ENCODE results near the gene AK9. TPM values are rescaled to one million over a fixed set of nuclear protein-coding genes. Genes with fewer than 3 reads are reported as not detected.

The AK9 gene
- total RNA-seq, 1 experiment from 2014 or later: 1.7 TPM

- H3K27ac ChIP-seq (ENCODE audit: low read length): no peak overlapping the region
- H3K4me3 ChIP-seq (ENCODE audit: low read length): no peak overlapping the region
- intact Hi-C loops (cut with micrococcal nuclease): no loop called here
- H3K9me3 ChIP-seq (ENCODE audit: low read length): no peaks in the 10 kb centered on the region
- DNase-seq: no peak
- H3F3A ChIP-seq (ENCODE audit: low read length, unreplicated experiment): no peaks in the 10 kb centered on the region
- no peaks in the 10 kb centered on the region for H3K4me1 ChIP-seq (ENCODE audit: insufficient read depth, low read length)
- no peak for ATAC-seq
- H3K4me2 ChIP-seq (ENCODE audit: low read length): no peak overlapping the region
- H4K20me1 ChIP-seq (ENCODE audit: low read length): no peaks in the 10 kb centered on the region
- CTCF ChIA-PET: interaction anchor here (2.8 kb wide), 1 partner anchor 338 kb away, joined by 31 read pairs; no protein-coding TSS in a partner anchor
- H2AFZ ChIP-seq (ENCODE audit: low read length): no peak overlapping the region
- POLR2A ChIA-PET (ENCODE audit: unreplicated experiment): no interaction called here
- TF ChIP-seq EZH2 (IDR thresholded peaks at IDR 0.05; ENCODE audit: low read length, unreplicated experiment) (no peak), CTCF (conservative IDR thresholded peaks at IDR 0.05; ENCODE audit: low read depth, low read length) (no peak), EZH2phosphoT487 (IDR thresholded peaks at IDR 0.05; ENCODE audit: borderline replicate concordance, low read length) (no peak)
- H3K9ac ChIP-seq (ENCODE audit: low read length): no peak overlapping the region
- BruUV-seq (replicated peaks): no TSS peak
- no peaks in the 10 kb centered on the region for H3K27me3 ChIP-seq (ENCODE audit: low read length)
- no peaks in the 10 kb centered on the region for H3K36me3 ChIP-seq (ENCODE audit: low read depth, low read length)
- H3K9me2 ChIP-seq (replicated peaks; ENCODE audit: low read length): no peaks in the 10 kb centered on the region
- H3K79me2 ChIP-seq (ENCODE audit: low read length): no peaks in the 10 kb centered on the region
Observed at GRCh38 chr6:109701774-109702173, 10.8 kb upstream of the AK9 start.

GRCh38 chr6:109701221-109701620 is 10.2 kb upstream of the AK9 start:
- TF ChIP-seq EZH2phosphoT487 (IDR thresholded peaks at IDR 0.05; ENCODE audit: borderline replicate concordance, low read length) (no peak), EZH2 (IDR thresholded peaks at IDR 0.05; ENCODE audit: low read length, unreplicated experiment) (no peak), CTCF (conservative IDR thresholded peaks at IDR 0.05; ENCODE audit: low read depth, low read length) (no peak)
- intact Hi-C loops (cut with micrococcal nuclease): no loop called here
- Histone ChIP-seq H3K9ac (ENCODE audit: low read length) (no peak overlapping the region), H3F3A (ENCODE audit: low read length, unreplicated experiment) (no peaks in the 10 kb centered on the region), H3K4me1 (ENCODE audit: insufficient read depth, low read length) (no peaks in the 10 kb centered on the region), H2AFZ (ENCODE audit: low read length) (no peak overlapping the region), H3K27ac (ENCODE audit: low read length) (no peak overlapping the region), H3K79me2 (ENCODE audit: low read length) (no peaks in the 10 kb centered on the region), H3K9me2 (replicated peaks; ENCODE audit: low read length) (no peaks in the 10 kb centered on the region), H3K4me2 (ENCODE audit: low read length) (no peak overlapping the region), H3K27me3 (ENCODE audit: low read length) (no peaks in the 10 kb centered on the region), H3K9me3 (ENCODE audit: low read length) (no peaks in the 10 kb centered on the region), H3K4me3 (ENCODE audit: low read length) (no peak overlapping the region), H3K36me3 (ENCODE audit: low read depth, low read length) (no peaks in the 10 kb centered on the region), H4K20me1 (ENCODE audit: low read length) (no peaks in the 10 kb centered on the region)
- POLR2A ChIA-PET (ENCODE audit: unreplicated experiment): no interaction called here
- no peak for ATAC-seq
- DNase-seq: no peak
- CTCF ChIA-PET: no interaction called here
- no TSS peak for BruUV-seq (replicated peaks)

GRCh38 chr6:109696355-109696754 is 5.4 kb upstream of the AK9 start:
- H4K20me1 ChIP-seq (ENCODE audit: low read length): no peaks in the 10 kb centered on the region
- 0 out of 2 replicates have a peak, but pooled peaks cover 4% of the 10 kb centered on the region for H3K4me1 ChIP-seq (ENCODE audit: insufficient read depth, low read length)
- no peak overlapping the region for H3K9ac ChIP-seq (ENCODE audit: low read length)
- no peaks in the 10 kb centered on the region; the same call in 1 of the 2 replicates for H3K79me2 ChIP-seq (ENCODE audit: low read length)
- no peaks in the 10 kb centered on the region for H3F3A ChIP-seq (ENCODE audit: low read length, unreplicated experiment)
- POLR2A ChIA-PET (ENCODE audit: unreplicated experiment): no interaction called here
- no peak for TF ChIP-seq EZH2 (IDR thresholded peaks at IDR 0.05; ENCODE audit: low read length, unreplicated experiment)
- TF ChIP-seq CTCF (conservative IDR thresholded peaks at IDR 0.05; ENCODE audit: low read depth, low read length): no peak
- no peak for TF ChIP-seq EZH2phosphoT487 (IDR thresholded peaks at IDR 0.05; ENCODE audit: borderline replicate concordance, low read length)
- H3K4me2 ChIP-seq (ENCODE audit: low read length): no peak overlapping the region
- no peaks in the 10 kb centered on the region for H3K9me3 ChIP-seq (ENCODE audit: low read length)
- no peak overlapping the region for H3K4me3 ChIP-seq (ENCODE audit: low read length)
- H3K9me2 ChIP-seq (replicated peaks; ENCODE audit: low read length): no peaks in the 10 kb centered on the region
- H3K27ac ChIP-seq (ENCODE audit: low read length): no peak overlapping the region
- no peaks in the 10 kb centered on the region for H3K27me3 ChIP-seq (ENCODE audit: low read length)
- ATAC-seq (no peak), DNase-seq (no peak)
- H2AFZ ChIP-seq (ENCODE audit: low read length): no peak overlapping the region
- H3K36me3 ChIP-seq (ENCODE audit: low read depth, low read length): no peaks in the 10 kb centered on the region
- intact Hi-C loops (cut with micrococcal nuclease): no loop called here
- CTCF ChIA-PET: no interaction called here
- no TSS peak for BruUV-seq (replicated peaks)

Data from PC-3 (cell line).